ENCODE results near the gene ACTA1.

GRCh38 chr1:229470406-229471043 is 36.6 kb upstream of the ACTA1 start:
- TF ChIP-seq CTCF (optimal IDR thresholded peaks at IDR 0.05 in 1 of 3, IDR thresholded peaks at IDR 0.05 in 1 of 3, conservative IDR thresholded peaks at IDR 0.05 in 1 of 3; ENCODE audit: extremely low read depth in 1 of 3, insufficient read depth in 2 of 3, low read length in 3 of 3) (no peak), EZH2 (IDR thresholded peaks at IDR 0.05; ENCODE audit: low read length) (no peak)
